GM23338 (cell line): Measurements from ENCODE around the gene KISS1R. TPM values are rescaled to one million over a fixed set of nuclear protein-coding genes. Genes with fewer than 3 reads are reported as not detected.
A peak's percentile ranks its signal among the peaks of the same experiment; 100 is the strongest.

ENCODE experiments used
- ATAC-seq: fragments of 200-7000 bp; cut with Tn5 transposase; 3 replicates; pipeline ENCODE4 v1.9.1; 2020
- DNase-seq: peaks from one replicate; pipeline ENCODE4 v3.0.0-alpha.2; 2015; ENCODE audit warnings: low spot score
- H2AFZ ChIP-seq: fragments of 200-600 bp; sonication (generic); 2 replicates; pipeline ENCODE4 v1.8.0; 2016; ENCODE audit warnings: antibody characterized with exemption, mild to moderate bottlenecking, moderate library complexity
- H3F3A ChIP-seq: fragments of 200-600 bp; sonication (generic); replicated peaks from 2 replicates; pipeline ENCODE4 v1.8.0; 2017; ENCODE audit warnings: antibody characterized with exemption, mixed run types, low read depth
- H3K27ac ChIP-seq: fragments of 200-600 bp; sonication (generic); 2 replicates; pipeline ENCODE4 v1.6.1; 2016; ENCODE audit warnings: low read depth
- H3K27me3 ChIP-seq: fragments of 200-600 bp; sonication (generic); 2 replicates; pipeline ENCODE4 v1.8.0; 2016; ENCODE audit warnings: mild to moderate bottlenecking, mixed run types, moderate library complexity; ENCODE audit not compliant: insufficient read depth
- H3K36me3 ChIP-seq: fragments of 200-600 bp; sonication (generic); 2 replicates; pipeline ENCODE4 v1.8.0; 2016; ENCODE audit warnings: mild to moderate bottlenecking; ENCODE audit not compliant: insufficient read depth
- H3K4me1 ChIP-seq: fragments of 200-600 bp; sonication (generic); 2 replicates; pipeline ENCODE4 v1.8.0; 2016; ENCODE audit warnings: mild to moderate bottlenecking, moderate library complexity; ENCODE audit not compliant: insufficient read depth
- H3K4me2 ChIP-seq: fragments of 200-600 bp; sonication (generic); 2 replicates; pipeline ENCODE4 v1.7.1; 2017; ENCODE audit warnings: mixed run types
- H3K4me3 ChIP-seq: fragments of 200-600 bp; sonication (generic); 2 replicates; pipeline ENCODE4 v1.6.1; 2016; ENCODE audit warnings: mixed run types
- H3K79me2 ChIP-seq: fragments of 200-600 bp; sonication (generic); replicated peaks from 2 replicates; pipeline ENCODE4 v1.8.0; 2017; ENCODE audit warnings: mild to moderate bottlenecking; ENCODE audit not compliant: insufficient read depth
- H3K9me2 ChIP-seq: fragments of 200-600 bp; sonication (generic); 2 replicates; pipeline ENCODE4 v1.8.0; 2017; ENCODE audit not compliant: insufficient read depth
- H4K20me1 ChIP-seq: fragments of 200-600 bp; sonication (generic); replicated peaks from 2 replicates; pipeline ENCODE4 v1.8.0; 2017; ENCODE audit warnings: mild to moderate bottlenecking; ENCODE audit not compliant: insufficient read depth
- H3K27ac Mint-ChIP-seq: 2 replicates; pipeline ENCODE4 v1.8.0; 2020; ENCODE audit warnings: inconsistent platforms, mild to moderate bottlenecking, moderate library complexity, mixed read lengths
- H3K27me3 Mint-ChIP-seq: 3 replicates; pipeline ENCODE4 v1.8.0; 2022; ENCODE audit warnings: low read depth, mild to moderate bottlenecking, moderate library complexity, mixed read lengths, inconsistent platforms; ENCODE audit not compliant: insufficient read depth, poor library complexity
- H3K36me3 Mint-ChIP-seq: 3 replicates; pipeline ENCODE4 v1.8.0; 2021; ENCODE audit warnings: low read depth, mild to moderate bottlenecking, inconsistent platforms, moderate library complexity, mixed read lengths
- H3K4me1 Mint-ChIP-seq: 3 replicates; pipeline ENCODE4 v1.8.0; 2020; ENCODE audit warnings: mild to moderate bottlenecking, inconsistent platforms, mixed read lengths
- H3K4me3 Mint-ChIP-seq: 3 replicates; pipeline ENCODE4 v1.8.0; 2021; ENCODE audit warnings: moderate library complexity, mild to moderate bottlenecking, inconsistent platforms, mixed read lengths
- H3K9me3 Mint-ChIP-seq: 3 replicates; pipeline ENCODE4 v1.8.0; 2020; ENCODE audit warnings: moderate library complexity, mild to moderate bottlenecking, inconsistent platforms, mixed read lengths
- CREB1 ChIP-seq: fragments of 250-450 bp; sonication (Bioruptor Pico); IDR thresholded peaks from 2 replicates; pipeline ENCODE4 v1.5.0; 2020; ENCODE audit warnings: low read depth, mild to moderate bottlenecking, moderate library complexity
- ZNF114 ChIP-seq: fragments of 250-450 bp; sonication (Bioruptor Pico); IDR thresholded peaks from 2 replicates; pipeline ENCODE4 v1.5.0; 2020; ENCODE audit warnings: mild to moderate bottlenecking, moderate library complexity
- ZNF462 ChIP-seq: fragments of 250-450 bp; sonication (Bioruptor Pico); IDR thresholded peaks from 2 replicates; pipeline ENCODE4 v1.5.0; 2020; ENCODE audit warnings: mild to moderate bottlenecking, moderate library complexity
- polyA plus RNA-seq: library from polyadenylated mRNA; unstranded; fragments of >200 nt; fragmentation: Nextera tagmentation; extraction: Ambion mirVana; gene quantifications from 2 replicates; pipeline ENCODE4 v1.2.1, GENCODE V29; 2016
- total RNA-seq: library from RNA; depleted of rRNA; stranded (reverse); fragments of >200 nt; shearing (Covaris generic); gene quantifications from 2 replicates; pipeline ENCODE4 v1.2.3, GENCODE V29; 2014
- TF ChIP-seq, protein P1 (sequence below): IDR thresholded peaks from one replicate; pipeline ENCODE4 v1.6.1; 2018; ENCODE audit warnings: antibody characterized with exemption; ENCODE audit not compliant: unreplicated experiment

The KISS1R gene
- total and polyA plus RNA-seq, 2 experiments from 2014 or later, result 0.78 to 4.0 TPM

DNA sequence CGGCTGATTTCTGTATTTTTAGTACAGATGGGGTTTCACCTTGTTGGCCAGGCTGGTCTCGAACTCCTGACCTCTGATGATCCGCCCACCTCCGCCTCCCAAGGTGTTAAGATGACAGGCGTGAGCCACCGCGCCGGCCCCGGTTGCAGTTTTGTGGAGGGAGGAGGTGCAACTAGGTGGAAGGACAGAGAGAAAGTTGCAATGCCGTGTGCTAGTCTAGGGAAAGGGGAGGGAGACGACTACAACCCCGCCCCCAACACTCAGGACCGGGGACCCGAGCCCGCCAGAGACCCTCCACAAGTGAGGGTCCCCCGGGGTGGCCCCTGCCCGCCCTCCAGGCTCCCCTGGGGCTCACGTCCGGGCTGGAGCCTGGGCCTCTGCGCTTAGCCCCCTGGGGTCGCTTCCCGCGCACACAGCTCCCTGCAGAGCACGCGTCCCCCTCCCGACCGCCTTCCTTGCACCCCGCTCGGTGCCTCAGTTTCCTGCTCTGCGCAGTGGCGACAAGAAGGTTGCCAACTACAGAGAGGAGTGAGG lies 7.5 kb downstream of the KISS1R start (continued):
- TF ChIP-seq, protein P1, sequence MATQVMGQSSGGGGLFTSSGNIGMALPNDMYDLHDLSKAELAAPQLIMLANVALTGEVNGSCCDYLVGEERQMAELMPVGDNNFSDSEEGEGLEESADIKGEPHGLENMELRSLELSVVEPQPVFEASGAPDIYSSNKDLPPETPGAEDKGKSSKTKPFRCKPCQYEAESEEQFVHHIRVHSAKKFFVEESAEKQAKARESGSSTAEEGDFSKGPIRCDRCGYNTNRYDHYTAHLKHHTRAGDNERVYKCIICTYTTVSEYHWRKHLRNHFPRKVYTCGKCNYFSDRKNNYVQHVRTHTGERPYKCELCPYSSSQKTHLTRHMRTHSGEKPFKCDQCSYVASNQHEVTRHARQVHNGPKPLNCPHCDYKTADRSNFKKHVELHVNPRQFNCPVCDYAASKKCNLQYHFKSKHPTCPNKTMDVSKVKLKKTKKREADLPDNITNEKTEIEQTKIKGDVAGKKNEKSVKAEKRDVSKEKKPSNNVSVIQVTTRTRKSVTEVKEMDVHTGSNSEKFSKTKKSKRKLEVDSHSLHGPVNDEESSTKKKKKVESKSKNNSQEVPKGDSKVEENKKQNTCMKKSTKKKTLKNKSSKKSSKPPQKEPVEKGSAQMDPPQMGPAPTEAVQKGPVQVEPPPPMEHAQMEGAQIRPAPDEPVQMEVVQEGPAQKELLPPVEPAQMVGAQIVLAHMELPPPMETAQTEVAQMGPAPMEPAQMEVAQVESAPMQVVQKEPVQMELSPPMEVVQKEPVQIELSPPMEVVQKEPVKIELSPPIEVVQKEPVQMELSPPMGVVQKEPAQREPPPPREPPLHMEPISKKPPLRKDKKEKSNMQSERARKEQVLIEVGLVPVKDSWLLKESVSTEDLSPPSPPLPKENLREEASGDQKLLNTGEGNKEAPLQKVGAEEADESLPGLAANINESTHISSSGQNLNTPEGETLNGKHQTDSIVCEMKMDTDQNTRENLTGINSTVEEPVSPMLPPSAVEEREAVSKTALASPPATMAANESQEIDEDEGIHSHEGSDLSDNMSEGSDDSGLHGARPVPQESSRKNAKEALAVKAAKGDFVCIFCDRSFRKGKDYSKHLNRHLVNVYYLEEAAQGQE, result no peak
- TF ChIP-seq ZNF462 (CRISPR knock-in tag) (no peak), ZNF114 (CRISPR knock-in tag) (no peak)

DNA sequence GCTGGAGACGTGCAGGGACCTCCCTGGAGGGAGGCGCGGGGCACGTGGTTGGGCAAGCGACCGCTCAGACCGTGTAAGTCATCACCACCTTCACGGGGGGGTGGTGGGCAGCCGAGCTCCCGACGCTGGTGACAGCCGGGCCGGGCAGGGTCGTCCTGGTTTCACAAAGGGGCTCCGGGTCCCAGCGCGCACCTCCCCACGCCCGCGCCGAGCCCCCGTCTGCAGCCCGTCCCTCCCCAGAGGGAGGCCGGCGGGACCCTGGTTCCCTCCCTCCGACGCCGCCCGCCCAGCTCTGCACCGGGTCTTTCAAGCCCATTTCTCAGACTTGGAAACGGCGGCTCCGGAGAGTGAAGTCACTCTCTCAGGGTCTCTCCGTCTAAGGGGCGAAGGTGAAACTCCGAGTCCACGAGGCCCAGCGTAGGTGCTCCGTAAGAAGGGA lies 8.0 kb downstream of the KISS1R start:
- H3K4me3 ChIP-seq, result peak overlapping the region; percentile 89
- H3K4me3 Mint-ChIP-seq, result peak overlapping the region; percentile 69
- peaks cover 27% of the 10 kb centered on the region for H3K79me2 ChIP-seq
- peaks cover 5% of the 10 kb centered on the region; the same call in 2 of the 3 replicates for H3K36me3 Mint-ChIP-seq
- H3K4me1 ChIP-seq, result peaks cover 10% of the 10 kb centered on the region
- ATAC-seq, result peak; percentile 71
- peaks cover 23% of the 10 kb centered on the region for H3K27me3 ChIP-seq
- no peaks in the 10 kb centered on the region; the same call in 1 of the 2 replicates for H3K36me3 ChIP-seq
- H3F3A ChIP-seq, result peaks cover 13% of the 10 kb centered on the region; the same call in 1 of the 2 replicates
- peak overlapping the region; percentile 80 for H2AFZ ChIP-seq
- H3K27ac ChIP-seq, result peak overlapping the region; percentile 83; the same call in 1 of the 2 replicates
- no peaks in the 10 kb centered on the region; the same call in 2 of the 3 replicates for H3K9me3 Mint-ChIP-seq
- no peak overlapping the region for H3K27ac Mint-ChIP-seq
- no peaks in the 10 kb centered on the region for H3K9me2 ChIP-seq
- no peaks in the 10 kb centered on the region; the same call in none of the 2 replicates for H4K20me1 ChIP-seq
- no peak for DNase-seq
- peaks cover 23% of the 10 kb centered on the region for H3K27me3 Mint-ChIP-seq
- peak overlapping the region; percentile 88 for H3K4me2 ChIP-seq
- peaks cover 9% of the 10 kb centered on the region; the same call in 2 of the 3 replicates for H3K4me1 Mint-ChIP-seq
- TF ChIP-seq ZNF462 (CRISPR knock-in tag) (no peak), CREB1 (no peak)
